CD14-positive monocyte (primary cell): ENCODE measurements around the gene TOP2A. TPM values are rescaled to one million over a fixed set of nuclear protein-coding genes. Genes with fewer than 3 reads are reported as not detected.

Experiments used
- DNase-seq, 3 donors: peaks; one replicate each; pipeline ENCODE4 v3.0.0-alpha.2; 2011 to 2022
- H2AFZ ChIP-seq: 2 replicates; pipeline ENCODE4 v1.6.0; 2012; ENCODE audit warnings: mild to moderate bottlenecking, low read depth, low read length, inconsistent platforms; ENCODE audit not compliant: insufficient read depth, poor library complexity, severe bottlenecking
- H3K27ac ChIP-seq, 2 donors: 1 replicate in 1 of 2; 2 replicates in 1 of 2; pipeline ENCODE4 v1.5.1; 2012 to 2013; ENCODE audit warnings: low read length in 2 of 2, control low read depth in 1 of 2, inconsistent platforms in 1 of 2, low read depth in 1 of 2, mild to moderate bottlenecking in 1 of 2
- H3K27me3 ChIP-seq, 2 donors: one replicate each; pipeline versions ENCODE4 v1.6.0 to v1.6.1; 2011 to 2013; ENCODE audit warnings: low read length in 2 of 2; ENCODE audit not compliant: control insufficient read depth in 2 of 2, insufficient read depth in 2 of 2
- H3K36me3 ChIP-seq, 2 donors: replicated peaks in 1 of 2; 1 replicate in 1 of 2; 2 replicates in 1 of 2; pipeline versions ENCODE4 v1.5.1 to v1.6.1; 2012 to 2013; ENCODE audit warnings: low read length in 2 of 2, control low read depth in 1 of 2, inconsistent platforms in 1 of 2, mild to moderate bottlenecking in 1 of 2; ENCODE audit not compliant: insufficient read depth in 2 of 2, control insufficient read depth in 1 of 2
- H3K4me1 ChIP-seq, 2 donors: 1 replicate in 1 of 2; 2 replicates in 1 of 2; pipeline versions ENCODE4 v1.5.1 to v1.6.1; 2012 to 2013; ENCODE audit warnings: low read length in 2 of 2, control low read depth in 1 of 2, inconsistent platforms in 1 of 2, mild to moderate bottlenecking in 1 of 2, moderate library complexity in 1 of 2; ENCODE audit not compliant: insufficient read depth in 2 of 2, control insufficient read depth in 1 of 2
- H3K4me2 ChIP-seq: replicated peaks from 2 replicates; pipeline ENCODE3; 2012; ENCODE audit warnings: low read length, moderate library complexity, mild to moderate bottlenecking; ENCODE audit not compliant: poor library complexity, severe bottlenecking; ENCODE audit errors: extremely low read depth
- H3K4me3 ChIP-seq, 3 experiments: fragments of 200-600 bp in 1 of 3; sonication (generic) in 1 of 3; replicated peaks in 1 of 3; 1 replicate in 2 of 3; 2 replicates in 1 of 3; pipeline ENCODE4 v1.5.1; 2011 to 2013; ENCODE audit warnings: low read length in 3 of 3, mild to moderate bottlenecking in 3 of 3, control low read depth in 2 of 3, low read depth in 2 of 3, inconsistent platforms in 1 of 3, moderate library complexity in 1 of 3
- H3K79me2 ChIP-seq: 2 replicates; pipeline ENCODE4 v1.6.0; 2012; ENCODE audit warnings: mild to moderate bottlenecking, control low read depth, inconsistent platforms, low read length, moderate library complexity; ENCODE audit not compliant: insufficient read depth
- H3K9ac ChIP-seq: 2 replicates; pipeline ENCODE4 v1.6.0; 2017; ENCODE audit warnings: low read length, mild to moderate bottlenecking; ENCODE audit not compliant: insufficient read depth, poor library complexity, severe bottlenecking
- H3K9me3 ChIP-seq, 2 donors: replicated peaks in 1 of 2; 1 replicate in 1 of 2; 2 replicates in 1 of 2; pipeline versions ENCODE4 v1.5.1 to v1.6.1; 2012 to 2013; ENCODE audit warnings: low read length in 2 of 2, control low read depth in 1 of 2; ENCODE audit not compliant: control insufficient read depth in 1 of 2, insufficient read depth in 1 of 2
- H4K20me1 ChIP-seq: 2 replicates; pipeline ENCODE4 v1.6.0; 2012; ENCODE audit warnings: mild to moderate bottlenecking, low read length, control low read depth, moderate library complexity; ENCODE audit not compliant: insufficient read depth
- H3K27ac Mint-ChIP-seq, 7 donors: one replicate each; pipeline ENCODE4 v1.8.0; 2020; ENCODE audit warnings: mild to moderate bottlenecking in 7 of 7, mixed read lengths in 7 of 7, moderate library complexity in 6 of 7, inconsistent platforms in 2 of 7
- H3K27me3 Mint-ChIP-seq, 3 donors: one replicate each; pipeline ENCODE4 v1.8.0; 2021 to 2022; ENCODE audit warnings: low read depth in 3 of 3, mild to moderate bottlenecking in 3 of 3, mixed read lengths in 3 of 3, moderate library complexity in 3 of 3, inconsistent platforms in 1 of 3
- H3K36me3 Mint-ChIP-seq, 2 donors: one replicate each; pipeline ENCODE4 v1.8.0; 2020; ENCODE audit warnings: mixed read lengths in 2 of 2, inconsistent platforms in 1 of 2, mild to moderate bottlenecking in 1 of 2
- H3K4me1 Mint-ChIP-seq: one replicate; pipeline ENCODE4 v1.8.0; 2020; ENCODE audit warnings: mild to moderate bottlenecking, mixed read lengths
- H3K4me3 Mint-ChIP-seq, 2 donors: one replicate each; pipeline ENCODE4 v1.8.0; 2020; ENCODE audit warnings: mild to moderate bottlenecking in 2 of 2, mixed read lengths in 2 of 2, moderate library complexity in 1 of 2
- H3K9me3 Mint-ChIP-seq, 7 donors: one replicate each; pipeline ENCODE4 v1.8.0; 2020 to 2022; ENCODE audit warnings: mixed read lengths in 7 of 7, mild to moderate bottlenecking in 6 of 7, moderate library complexity in 6 of 7, inconsistent platforms in 2 of 7
- CTCF ChIP-seq: fragments of 200-600 bp; IDR thresholded peaks from one replicate; pipeline ENCODE4 v1.8.0; 2022; ENCODE audit warnings: antibody characterized with exemption, mild to moderate bottlenecking
- WGBS: methylation state at CpG from one replicate; pipeline ENCODE4 v1.1.5; 2013; ENCODE audit warnings: missing lambda C conversion rate; ENCODE audit not compliant: insufficient coverage; 5-methylcytosine and 5-hydroxymethylcytosine counted together
- intact Hi-C, 2 donors: fragments of 100-400 bp; cut with micrococcal nuclease; formaldehyde crosslinking; loops; one replicate each; pipeline versions ENCODE4 v1.15.0 to v1.15.1; 2023
- polyA plus RNA-seq, 3 donors: library from polyadenylated mRNA; depleted of rRNA in 1 of 3; unstranded in 2 of 3; stranded (reverse) in 1 of 3; fragments of 300-500 nt in 2 of 3; fragments of >200 nt in 1 of 3; fragmentation: Illumina TruSeq in 2 of 3; gene quantifications; 1 replicate in 2 of 3; 2 replicates in 1 of 3; pipeline ENCODE4 v1.2.3, GENCODE V29; 2012 to 2021

Gene TOP2A
- polyA plus RNA-seq, 3 donors, result 0.01 to 0.94 (median 0.28) TPM

- H3K4me1 ChIP-seq, result peaks cover 27 to 37% of the 10 kb centered on the region in 2 donors
- H3K4me3 Mint-ChIP-seq, result peak overlapping the region in 1 of 2 donors; percentile 6
- peaks cover 24 to 50% (median 27%) of the 10 kb centered on the region in 3 donors for H3K27me3 Mint-ChIP-seq
- no peaks in the 10 kb centered on the region for H3K9me3 Mint-ChIP-seq
- no peaks in the 10 kb centered on the region for H3K79me2 ChIP-seq
- H3K36me3 Mint-ChIP-seq, result no peaks in the 10 kb centered on the region
- peaks cover 34% of the 10 kb centered on the region for H3K4me1 Mint-ChIP-seq
- TF ChIP-seq CTCF, result no peak
- H3K27ac Mint-ChIP-seq, result peak overlapping the region in 1 of 7 donors; percentile 16
- H3K36me3 ChIP-seq, result no peaks in the 10 kb centered on the region
- H2AFZ ChIP-seq, result no peak overlapping the region
- H4K20me1 ChIP-seq, result no peaks in the 10 kb centered on the region
- peaks cover 0 to 15% of the 10 kb centered on the region in 2 donors for H3K27me3 ChIP-seq
- no peak overlapping the region for H3K4me2 ChIP-seq
- no peaks in the 10 kb centered on the region for H3K9me3 ChIP-seq
- H3K9ac ChIP-seq, result no peak overlapping the region
- no peak for DNase-seq
- no peak overlapping the region for H3K27ac ChIP-seq
- intact Hi-C loops, result no loop called here
- H3K4me3 ChIP-seq, result no peak overlapping the region
- WGBS, result 2% methylated on average over 7 of the region's 8 CpGs
These were observed 30.5 kb upstream of the TOP2A start for GRCh38 chr17:40448213-40448638.

GRCh38 chr17:40447806-40448205 is 30.1 kb upstream of the TOP2A start:
- intact Hi-C loops, result no loop called here

More at GRCh38 chr17:40447806-40448205, 30.1 kb upstream of the TOP2A start:
- H3K9me3 Mint-ChIP-seq, result no peaks in the 10 kb centered on the region
- peaks cover 24 to 50% (median 28%) of the 10 kb centered on the region in 3 donors for H3K27me3 Mint-ChIP-seq
- no peak for DNase-seq
- Histone ChIP-seq H3K27ac (no peak overlapping the region), H4K20me1 (no peaks in the 10 kb centered on the region), H3K9ac (no peak overlapping the region), H3K79me2 (no peaks in the 10 kb centered on the region), H3K4me3 (no peak overlapping the region), H3K9me3 (no peaks in the 10 kb centered on the region), H3K4me1 (peaks cover 30 to 41% of the 10 kb centered on the region in 2 donors), H3K36me3 (no peaks in the 10 kb centered on the region), H3K27me3 (peaks cover 0 to 18% of the 10 kb centered on the region in 2 donors), H3K4me2 (no peak overlapping the region), H2AFZ (no peak overlapping the region)
- no peak for TF ChIP-seq CTCF
- WGBS, result 40% methylated on average over 4 of the region's 4 CpGs
- peaks cover 34% of the 10 kb centered on the region for H3K4me1 Mint-ChIP-seq
- H3K27ac Mint-ChIP-seq, result peak overlapping the region in 1 of 7 donors; percentile 16
- H3K4me3 Mint-ChIP-seq, result peak overlapping the region in 1 of 2 donors; percentile 6
- H3K36me3 Mint-ChIP-seq, result no peaks in the 10 kb centered on the region
